DND-41 (cell line): ENCODE measurements around the gene SLC52A3.

Experiments
- ATAC-seq: fragments of 200-7000 bp; cut with Tn5 transposase; 3 replicates; pipeline ENCODE4 v1.9.1; 2021; ENCODE audit warnings: low read depth; ENCODE audit not compliant: insufficient read depth
- DNase-seq: peaks from one replicate; pipeline ENCODE4 v3.0.0-alpha.2; 2020
- H2AFZ ChIP-seq: 2 replicates; pipeline ENCODE4 v1.6.0; 2012; ENCODE audit warnings: low read depth, low read length
- H3K27ac ChIP-seq: 2 replicates; pipeline ENCODE4 v1.5.1; 2012; ENCODE audit warnings: low read length, inconsistent platforms
- H3K27me3 ChIP-seq: fragments of 200-600 bp; sonication (generic); 2 replicates; pipeline ENCODE4 v1.6.0; 2012; ENCODE audit warnings: low read length, mild to moderate bottlenecking, inconsistent platforms; ENCODE audit not compliant: insufficient read depth, poor library complexity
- H3K36me3 ChIP-seq: 2 replicates; pipeline ENCODE4 v1.5.1; 2012; ENCODE audit warnings: low read length, inconsistent platforms; ENCODE audit not compliant: insufficient read depth
- H3K4me1 ChIP-seq: 2 replicates; pipeline ENCODE4 v1.5.1; 2012; ENCODE audit warnings: mild to moderate bottlenecking, low read length; ENCODE audit not compliant: insufficient read depth
- H3K4me2 ChIP-seq: 2 replicates; pipeline ENCODE4 v1.6.0; 2012; ENCODE audit warnings: mild to moderate bottlenecking, moderate library complexity, low read length, inconsistent platforms; ENCODE audit not compliant: insufficient read depth
- H3K4me3 ChIP-seq, 2 experiments: fragments of 200-600 bp in 1 of 2; shearing (Covaris generic) in 1 of 2; 2 replicates each; pipeline ENCODE4 v1.5.1; 2012 to 2016; ENCODE audit warnings: inconsistent platforms in 2 of 2, low read length in 2 of 2, mild to moderate bottlenecking in 2 of 2, low read depth in 1 of 2, moderate library complexity in 1 of 2
- H3K79me2 ChIP-seq: 2 replicates; pipeline ENCODE4 v1.6.0; 2012; ENCODE audit warnings: low read length, inconsistent platforms; ENCODE audit not compliant: insufficient read depth
- H3K9ac ChIP-seq: 2 replicates; pipeline ENCODE4 v1.6.0; 2012; ENCODE audit warnings: low read depth, mild to moderate bottlenecking, inconsistent platforms, low read length, moderate library complexity
- H3K9me3 ChIP-seq: 2 replicates; pipeline ENCODE4 v1.5.1; 2012; ENCODE audit warnings: low read length, moderate library complexity, mild to moderate bottlenecking, inconsistent platforms; ENCODE audit not compliant: insufficient read depth, severe bottlenecking
- H4K20me1 ChIP-seq: 2 replicates; pipeline ENCODE4 v1.6.0; 2012; ENCODE audit warnings: low read length; ENCODE audit not compliant: insufficient read depth
- EZH2 ChIP-seq: IDR thresholded peaks from 3 replicates; pipeline ENCODE4 v1.6.1; 2012; ENCODE audit warnings: borderline replicate concordance, low read depth, mild to moderate bottlenecking, moderate library complexity, low read length, inconsistent platforms; ENCODE audit not compliant: severe bottlenecking
- TF ChIP-seq, protein P1 (sequence below): IDR thresholded peaks from 2 replicates; pipeline ENCODE4 v1.5.1; 2012; ENCODE audit warnings: borderline replicate concordance, low read length, moderate library complexity, mild to moderate bottlenecking; ENCODE audit not compliant: poor library complexity, severe bottlenecking; ENCODE audit errors: extremely low read depth

The SLC52A3 gene

DNA sequence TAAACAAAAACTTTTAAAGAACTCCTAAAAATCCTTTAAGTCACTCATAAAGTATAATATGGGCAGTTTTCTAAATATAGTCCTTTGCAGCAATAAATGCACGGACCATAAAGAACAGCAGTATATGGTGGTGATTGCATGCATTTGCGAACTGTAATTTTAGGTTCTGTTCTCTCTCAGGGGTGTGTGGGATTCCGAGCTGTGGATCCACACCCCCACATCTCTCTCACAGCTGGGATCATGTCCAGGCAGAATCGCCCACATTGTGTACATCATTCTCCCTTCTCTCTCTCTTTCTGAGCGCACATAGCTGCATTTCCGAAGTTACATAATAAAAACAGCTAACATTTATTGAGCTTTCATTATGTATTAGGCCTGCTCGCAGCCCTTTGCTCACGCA lies 28.6 kb downstream of the SLC52A3 start:
- Histone ChIP-seq H3K79me2 (no peaks in the 10 kb centered on the region), H3K4me3 (no peak overlapping the region), H3K9me3 (peaks cover 11% of the 10 kb centered on the region), H4K20me1 (no peaks in the 10 kb centered on the region), H2AFZ (no peak overlapping the region), H3K9ac (no peak overlapping the region), H3K27ac (no peak overlapping the region), H3K4me2 (no peak overlapping the region), H3K27me3 (no peaks in the 10 kb centered on the region), H3K36me3 (no peaks in the 10 kb centered on the region), H3K4me1 (no peaks in the 10 kb centered on the region)
- ATAC-seq, result no peak
- no peak for DNase-seq
- TF ChIP-seq, protein P1, sequence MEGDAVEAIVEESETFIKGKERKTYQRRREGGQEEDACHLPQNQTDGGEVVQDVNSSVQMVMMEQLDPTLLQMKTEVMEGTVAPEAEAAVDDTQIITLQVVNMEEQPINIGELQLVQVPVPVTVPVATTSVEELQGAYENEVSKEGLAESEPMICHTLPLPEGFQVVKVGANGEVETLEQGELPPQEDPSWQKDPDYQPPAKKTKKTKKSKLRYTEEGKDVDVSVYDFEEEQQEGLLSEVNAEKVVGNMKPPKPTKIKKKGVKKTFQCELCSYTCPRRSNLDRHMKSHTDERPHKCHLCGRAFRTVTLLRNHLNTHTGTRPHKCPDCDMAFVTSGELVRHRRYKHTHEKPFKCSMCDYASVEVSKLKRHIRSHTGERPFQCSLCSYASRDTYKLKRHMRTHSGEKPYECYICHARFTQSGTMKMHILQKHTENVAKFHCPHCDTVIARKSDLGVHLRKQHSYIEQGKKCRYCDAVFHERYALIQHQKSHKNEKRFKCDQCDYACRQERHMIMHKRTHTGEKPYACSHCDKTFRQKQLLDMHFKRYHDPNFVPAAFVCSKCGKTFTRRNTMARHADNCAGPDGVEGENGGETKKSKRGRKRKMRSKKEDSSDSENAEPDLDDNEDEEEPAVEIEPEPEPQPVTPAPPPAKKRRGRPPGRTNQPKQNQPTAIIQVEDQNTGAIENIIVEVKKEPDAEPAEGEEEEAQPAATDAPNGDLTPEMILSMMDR, result no peak
- no peak for TF ChIP-seq EZH2

DNA sequence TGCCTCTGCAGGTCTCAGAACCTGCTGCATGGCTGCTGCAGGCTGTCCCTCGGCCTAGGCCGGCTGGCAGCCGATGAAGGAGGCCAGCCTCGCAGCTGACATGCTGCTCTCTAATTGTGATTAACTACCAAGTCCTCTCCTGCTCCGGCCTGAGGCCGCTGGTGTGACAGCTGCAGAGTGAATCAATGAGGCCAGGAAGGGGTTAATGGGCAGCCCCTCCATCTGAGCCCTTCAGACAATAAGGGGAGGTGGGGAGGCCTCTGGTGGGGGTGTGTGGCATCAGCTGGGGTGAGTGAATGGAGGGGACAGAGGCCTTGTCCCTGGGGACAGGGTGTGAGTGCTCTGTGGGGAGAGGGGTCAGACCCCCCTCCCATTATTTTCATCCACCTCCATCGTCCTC lies 34.4 kb downstream of the SLC52A3 start:
- DNase-seq, result no peak
- Histone ChIP-seq H3K9ac (no peak overlapping the region), H3K79me2 (no peaks in the 10 kb centered on the region), H3K4me3 (no peak overlapping the region), H2AFZ (no peak overlapping the region), H3K9me3 (no peaks in the 10 kb centered on the region), H3K36me3 (no peaks in the 10 kb centered on the region), H3K4me1 (no peaks in the 10 kb centered on the region), H3K27ac (no peak overlapping the region), H4K20me1 (no peaks in the 10 kb centered on the region), H3K4me2 (no peak overlapping the region), H3K27me3 (no peaks in the 10 kb centered on the region)
- TF ChIP-seq, protein P1, result no peak
- no peak for TF ChIP-seq EZH2
- no peak for ATAC-seq

DNA sequence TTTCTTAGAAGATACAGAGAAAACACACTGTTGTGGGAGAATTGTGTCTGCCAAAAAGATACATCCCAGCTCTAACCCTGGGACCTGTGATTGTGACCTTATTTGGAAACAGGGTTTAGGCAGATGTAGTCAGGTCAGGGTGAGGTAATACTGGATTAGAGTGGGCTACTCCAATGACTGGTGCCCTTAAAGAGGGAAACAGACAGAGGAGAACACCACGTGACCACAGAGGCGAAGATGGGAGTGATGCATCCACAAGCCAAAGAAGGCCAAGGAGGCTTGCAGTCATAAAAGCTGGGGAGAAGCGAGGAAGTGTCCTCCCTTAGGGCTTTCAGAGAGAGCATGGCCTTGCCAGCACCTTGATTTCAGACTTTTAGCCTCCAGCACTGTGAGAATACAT lies 35.6 kb downstream of the SLC52A3 start:
- H3K27ac ChIP-seq, result no peak overlapping the region
- no peaks in the 10 kb centered on the region for H3K36me3 ChIP-seq
- ATAC-seq (no peak), DNase-seq (no peak)
- no peak overlapping the region for H2AFZ ChIP-seq
- H3K4me3 ChIP-seq, result no peak overlapping the region
- no peak overlapping the region for H3K9ac ChIP-seq
- TF ChIP-seq EZH2, result no peak
- no peaks in the 10 kb centered on the region for H3K79me2 ChIP-seq
- no peak overlapping the region for H3K4me2 ChIP-seq
- H3K27me3 ChIP-seq, result no peaks in the 10 kb centered on the region
- H3K9me3 ChIP-seq, result no peaks in the 10 kb centered on the region
- no peaks in the 10 kb centered on the region for H4K20me1 ChIP-seq
- H3K4me1 ChIP-seq, result no peaks in the 10 kb centered on the region

DNA sequence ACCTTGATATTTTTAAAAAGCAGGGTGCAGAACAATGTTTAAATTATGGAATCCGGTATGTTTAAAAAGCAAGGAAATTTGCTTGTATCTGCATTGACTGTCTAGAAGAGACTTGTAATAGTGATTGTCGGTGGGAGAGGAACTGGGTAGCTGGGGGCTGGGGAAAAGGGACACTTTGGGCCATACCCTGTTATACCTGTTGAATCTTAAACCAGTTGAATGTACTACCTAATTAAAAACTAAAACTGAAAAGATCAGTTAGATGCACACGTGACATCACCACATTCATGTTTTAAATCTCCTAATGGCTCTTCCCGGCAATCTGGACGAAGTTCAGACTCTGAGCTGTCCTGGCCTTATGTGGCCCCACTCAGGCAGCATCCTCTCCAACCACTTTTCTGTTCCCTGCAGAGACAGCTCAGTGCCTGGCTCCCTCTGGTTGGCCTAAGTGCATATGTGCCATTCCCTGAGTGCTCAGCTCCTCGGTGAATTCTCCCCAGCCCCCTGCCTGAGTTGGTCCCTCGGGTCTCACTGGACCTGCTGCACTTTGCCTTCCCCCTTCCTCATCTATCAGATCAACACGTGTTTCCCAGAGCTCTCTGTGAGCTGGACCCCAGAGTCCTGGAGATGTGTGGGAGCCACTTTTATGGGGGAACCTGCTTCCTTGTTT lies 36.3 kb downstream of the SLC52A3 start:
- no peaks in the 10 kb centered on the region for H4K20me1 ChIP-seq
- no peak overlapping the region for H3K4me3 ChIP-seq
- H3K27me3 ChIP-seq, result no peaks in the 10 kb centered on the region
- H3K9ac ChIP-seq, result no peak overlapping the region
- H2AFZ ChIP-seq, result no peak overlapping the region
- TF ChIP-seq, protein P1, result no peak
- no peak overlapping the region for H3K27ac ChIP-seq
- no peaks in the 10 kb centered on the region for H3K9me3 ChIP-seq
- DNase-seq (no peak), ATAC-seq (no peak)
- H3K4me2 ChIP-seq, result no peak overlapping the region
- no peaks in the 10 kb centered on the region for H3K79me2 ChIP-seq
- no peaks in the 10 kb centered on the region for H3K36me3 ChIP-seq
- no peaks in the 10 kb centered on the region for H3K4me1 ChIP-seq
